A172 (cell line): ENCODE results near the gene RAB31. TPM values are rescaled to one million over a fixed set of nuclear protein-coding genes. Genes with fewer than 3 reads are reported as not detected.
"Not testable (repeated sequence)": the region's sequence is repeated elsewhere in the genome, so short reads cannot be mapped to it uniquely, and the experiment has no call there.

Experiments used
- DNase-seq: peaks from one replicate; pipeline ENCODE4 v3.0.0-alpha.2; 2015; ENCODE audit warnings: low spot score
- total RNA-seq: library from RNA; depleted of rRNA; stranded (reverse); fragments of >200 nt; shearing (Covaris generic); gene quantifications from 2 replicates; pipeline ENCODE4 v1.2.3, GENCODE V29; 2014; rRNA removed

RAB31 gene
- 19.6 and 27.9 TPM in 2 replicates for total RNA-seq

GRCh38 chr18:9708057-9708433 is at the start of gene RAB31:
RAB31 (plus strand) TSS chr18:9708301; CDS start chr18:9708406, 105 bp downstream.
- no peak for DNase-seq

DNA sequence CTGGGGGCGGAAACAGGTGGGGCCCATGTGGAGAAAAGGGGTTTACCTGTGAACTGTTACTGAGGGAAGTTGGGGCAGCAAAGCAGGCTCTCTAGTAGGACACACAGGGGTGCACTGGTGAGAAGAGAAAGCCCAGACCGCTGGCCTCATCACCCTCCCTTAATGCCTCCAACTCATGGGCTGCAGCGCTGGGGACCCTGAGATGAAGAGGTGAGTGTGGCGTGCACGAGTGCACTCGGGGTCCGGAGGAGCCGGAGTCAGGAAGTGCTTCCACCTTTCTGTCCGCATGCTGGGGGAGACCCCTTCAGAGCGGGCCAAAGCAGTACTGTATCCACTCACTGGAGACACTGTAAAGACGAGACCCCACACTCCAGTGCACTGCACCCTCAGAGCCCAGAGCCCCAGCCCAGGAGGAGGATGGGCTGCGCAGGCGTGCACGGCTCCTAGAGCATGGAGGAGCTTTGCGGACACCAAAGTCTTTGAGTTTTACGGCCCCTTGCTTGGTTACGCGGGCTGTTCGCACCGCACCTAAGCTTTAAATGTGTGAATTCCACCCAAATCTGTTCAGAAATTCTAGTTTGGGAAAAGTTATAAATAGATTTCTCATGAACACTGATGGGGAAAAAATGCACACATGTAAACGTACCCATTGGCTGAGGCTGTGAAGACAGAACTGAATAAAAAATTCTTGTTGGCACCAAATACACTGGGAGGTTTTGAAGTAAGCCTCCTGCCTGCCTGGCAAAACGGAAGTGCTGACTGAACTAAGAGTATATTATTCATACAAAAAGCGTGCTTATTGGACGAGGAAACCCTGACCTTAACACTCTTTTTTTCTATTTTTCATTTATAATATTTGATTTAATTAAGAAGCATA is 48.4 kb upstream of the RAB31 start:
- DNase-seq: no peak

GRCh38 chr18:9661564-9661963 is 46.5 kb upstream of the RAB31 start:
- DNase-seq: no peak

- DNase-seq: no peak
Observed at GRCh38 chr18:9663377-9663776, 44.7 kb upstream of the RAB31 start.

DNA sequence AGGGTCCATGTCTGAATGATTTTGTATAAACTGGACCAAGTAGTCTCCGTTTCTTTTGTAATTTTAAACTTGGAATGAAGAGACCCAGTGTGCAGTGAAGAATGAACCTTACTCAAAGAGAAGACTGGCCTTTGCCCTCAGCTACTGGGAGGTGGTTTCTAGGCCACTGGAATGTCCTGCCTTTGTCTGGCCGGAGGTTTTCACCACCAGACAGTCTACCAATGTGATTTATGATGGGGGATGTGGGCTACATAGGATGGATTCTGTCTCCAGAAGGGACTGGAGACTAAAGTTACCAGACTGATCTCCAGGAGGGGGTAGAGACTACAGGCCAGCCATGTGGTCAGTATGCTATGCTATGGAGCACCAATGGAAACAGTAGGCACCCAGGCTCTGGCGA is 42.8 kb upstream of the RAB31 start:
- no peak for DNase-seq

- DNase-seq: no peak
Observed at GRCh38 chr18:9666548-9666947, 41.6 kb upstream of the RAB31 start.

DNA sequence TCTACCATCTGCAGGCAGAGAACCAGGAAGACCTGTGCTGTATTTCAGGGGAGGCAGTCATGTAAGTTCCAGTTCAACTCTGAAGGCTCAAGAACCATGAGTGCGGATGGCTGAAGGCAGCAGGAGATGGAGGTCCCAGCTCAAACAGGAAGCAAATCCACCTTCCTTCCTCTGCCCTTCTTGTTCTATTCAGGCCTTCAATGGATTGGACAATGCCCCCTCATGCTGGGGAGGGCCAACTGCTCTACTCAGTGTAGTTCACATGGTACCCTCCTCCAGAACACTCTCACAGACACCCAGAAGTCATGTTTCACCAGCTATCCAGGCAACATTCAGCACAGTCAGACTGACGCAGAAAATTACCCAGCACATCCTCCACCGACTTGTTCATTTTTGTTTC is 39.1 kb upstream of the RAB31 start:
- no peak for DNase-seq

DNA sequence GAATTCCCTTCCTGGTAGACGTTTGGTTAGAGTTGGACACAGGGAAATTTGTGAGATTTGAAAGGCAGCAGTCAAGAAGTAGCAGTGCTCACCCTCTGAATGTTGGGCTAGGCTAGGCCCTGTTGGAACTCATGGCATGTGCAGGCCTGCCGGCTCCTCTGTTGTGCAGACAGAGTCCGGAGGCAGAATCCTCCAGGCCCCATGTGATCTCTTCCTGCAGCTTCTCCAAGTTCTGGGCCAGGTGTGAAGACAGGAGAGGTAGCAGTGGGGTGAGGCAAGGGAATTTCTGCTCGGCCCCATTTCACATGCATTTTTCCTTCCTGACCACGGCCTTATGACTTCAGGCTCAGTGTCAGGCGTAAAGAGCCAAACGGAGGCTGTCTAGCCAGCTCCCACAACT is 36.9 kb upstream of the RAB31 start:
- DNase-seq: no peak

DNA sequence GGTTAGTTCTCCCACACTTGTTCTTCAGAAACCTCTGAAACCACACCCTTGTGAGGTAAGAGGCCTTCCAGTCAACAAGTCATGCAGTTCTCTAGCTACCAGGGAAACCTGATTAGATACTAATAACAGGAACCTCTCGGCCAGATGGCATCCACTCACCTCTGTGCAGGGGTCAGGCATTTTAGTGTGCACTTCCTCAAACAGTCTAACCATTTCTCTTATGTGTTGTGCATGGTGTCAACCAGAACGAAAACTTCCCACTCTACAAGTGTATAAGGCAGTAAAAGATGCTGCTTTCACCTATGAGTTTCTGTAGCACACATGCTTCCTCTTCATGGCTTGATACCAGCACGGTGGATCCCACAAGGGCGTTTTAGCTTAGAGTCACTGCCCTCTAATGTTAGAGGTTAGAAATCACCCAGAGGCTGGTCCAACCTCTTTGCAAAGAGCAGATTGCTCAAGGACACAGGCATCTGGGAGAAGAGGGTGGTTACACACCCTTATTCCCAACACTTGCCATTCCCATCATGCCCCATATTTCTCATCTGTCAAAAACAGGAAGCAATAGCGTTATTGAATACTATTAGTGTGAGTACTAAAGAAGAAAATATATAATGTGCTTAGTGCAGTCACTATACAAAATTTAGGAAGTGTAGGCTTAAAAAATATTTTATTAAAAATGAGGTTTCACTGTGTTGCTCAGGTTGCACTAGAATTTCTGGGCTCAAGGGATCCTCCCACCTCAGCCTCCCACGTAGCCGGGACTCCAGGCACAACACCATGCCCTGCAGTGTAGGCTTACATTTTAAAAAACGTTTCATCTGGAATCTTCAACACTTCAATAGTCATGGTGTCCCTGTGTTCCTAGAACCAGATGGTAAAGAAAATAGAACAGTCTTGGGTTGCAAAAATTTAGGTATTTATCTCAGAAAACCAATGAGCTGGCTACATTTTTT is 34.5 kb upstream of the RAB31 start:
- peak; percentile 83 for DNase-seq

- not testable (repeated sequence) for DNase-seq
Observed at GRCh38 chr18:9678216-9678615, 29.9 kb upstream of the RAB31 start.

- DNase-seq: no peak
Observed at GRCh38 chr18:9679125-9679524, 29.0 kb upstream of the RAB31 start.

DNA sequence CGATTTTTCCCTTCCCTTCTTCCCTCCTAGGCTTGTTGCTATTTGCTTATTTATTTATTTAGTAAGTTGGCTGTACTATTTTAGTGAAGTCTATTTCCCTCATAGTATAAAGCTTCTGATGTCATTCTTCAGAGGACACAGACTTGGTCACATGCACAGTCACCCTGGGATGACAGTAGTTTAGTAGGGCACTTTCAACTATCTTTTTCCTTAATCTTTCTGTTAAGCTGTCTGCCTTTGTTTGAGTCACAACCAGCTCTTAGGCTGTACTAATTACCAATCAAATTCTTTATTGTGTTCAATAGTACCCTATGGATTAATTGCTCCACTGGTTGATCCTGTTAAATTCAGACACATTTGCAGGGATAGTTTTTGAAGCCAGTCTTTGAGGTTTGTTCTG is 26.9 kb upstream of the RAB31 start:
- DNase-seq: no peak

DNA sequence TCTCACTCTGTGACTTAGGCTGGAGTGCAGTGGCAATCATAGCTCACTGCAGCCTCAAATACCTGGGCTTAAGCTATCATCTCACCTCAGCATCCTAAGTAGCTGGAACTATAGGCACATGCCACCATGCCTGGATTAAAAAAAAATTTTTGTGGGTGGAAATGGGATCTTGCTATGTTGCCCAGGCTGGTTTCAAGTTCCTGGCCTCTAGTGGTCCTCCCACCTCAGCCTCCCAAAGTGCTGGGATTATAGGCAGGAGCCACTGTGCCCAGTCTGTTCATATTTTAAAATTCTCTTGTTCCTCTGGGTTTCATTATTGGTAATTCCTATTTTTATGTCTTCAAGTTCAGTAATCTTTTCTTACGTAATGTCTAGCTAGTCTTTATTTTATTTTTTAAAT is 25.5 kb upstream of the RAB31 start:
- no peak for DNase-seq

DNA sequence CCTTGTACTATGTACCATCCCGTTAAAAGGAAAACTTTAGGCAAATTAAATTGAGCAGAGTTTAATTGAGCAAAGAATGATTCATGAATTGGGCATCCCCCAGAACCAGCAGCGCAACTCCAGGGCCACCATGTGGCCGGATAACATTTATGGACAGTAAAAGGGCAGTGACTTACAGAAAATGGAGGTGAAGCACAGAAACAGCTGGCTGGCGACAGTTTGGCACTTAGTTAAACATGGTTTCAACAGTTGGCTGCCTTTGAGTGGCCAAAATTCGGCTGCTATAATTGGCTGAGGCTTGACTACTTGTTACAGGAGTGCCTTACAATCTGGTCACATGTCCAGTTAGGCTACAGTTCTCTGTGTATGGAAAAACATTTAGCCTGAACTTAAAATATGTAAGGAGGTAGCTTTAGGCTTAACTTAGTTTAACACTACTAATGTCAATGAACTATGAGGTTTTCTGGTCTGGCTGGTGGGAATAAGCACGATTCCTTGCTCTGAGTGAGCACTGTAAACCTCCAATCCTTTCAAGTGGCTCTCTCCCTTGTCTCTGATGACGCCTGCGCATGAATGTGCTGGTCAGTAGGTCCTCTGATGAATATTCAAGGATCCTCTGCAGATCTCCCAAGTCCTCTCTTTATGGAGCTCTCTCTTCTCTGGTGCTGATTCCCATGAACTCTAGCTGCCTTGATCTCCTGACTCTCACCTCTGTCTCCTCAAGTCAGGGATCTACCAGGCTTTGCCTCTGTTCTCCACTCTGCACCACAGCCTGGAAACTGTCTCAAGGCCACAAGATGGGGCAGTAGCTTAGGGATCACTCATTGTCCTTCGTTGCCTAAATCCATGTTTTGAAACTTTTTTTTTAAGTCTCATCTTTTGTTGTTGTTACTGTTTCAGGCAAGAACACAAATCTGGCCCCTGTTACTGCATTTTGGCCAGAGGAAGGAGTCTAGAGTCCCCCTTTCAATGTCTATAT is 24.4 kb upstream of the RAB31 start:
- DNase-seq: peak; percentile 59

DNA sequence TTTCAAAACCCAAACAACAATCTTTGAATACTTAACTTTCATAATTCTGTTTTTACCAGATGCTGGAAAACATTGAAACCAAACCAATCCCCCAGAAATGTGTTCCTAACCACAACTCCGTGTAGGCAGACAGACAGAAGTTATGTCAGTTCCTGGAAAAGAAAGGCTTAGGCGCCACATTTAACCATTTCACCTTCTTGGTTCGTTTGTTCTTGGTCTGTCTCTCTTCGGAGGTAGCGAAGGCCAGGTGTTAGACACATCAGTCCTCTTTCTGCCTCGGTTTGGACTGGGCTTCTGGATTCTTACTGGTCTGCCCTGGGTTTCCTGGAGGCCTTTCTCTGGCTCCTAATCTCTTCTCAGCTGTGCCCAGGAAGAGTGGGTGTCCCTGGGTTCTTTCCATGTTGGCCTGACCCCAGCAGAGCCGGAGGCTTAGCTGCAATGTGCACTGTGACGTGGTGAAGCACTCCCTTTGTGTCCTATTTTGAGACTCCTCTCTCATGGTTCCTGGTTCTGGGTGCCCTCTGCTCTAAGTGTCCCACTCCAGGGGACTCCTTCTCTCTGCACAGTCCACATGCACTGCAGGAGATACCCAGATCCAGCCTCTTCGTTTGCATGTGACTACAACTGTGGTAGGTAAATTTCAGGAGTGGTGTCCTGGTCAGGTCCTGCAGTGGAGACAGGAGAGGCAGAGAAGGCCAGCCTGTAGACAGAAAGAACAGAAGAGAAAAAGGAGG is 23.1 kb upstream of the RAB31 start:
- no peak for DNase-seq

GRCh38 chr18:9685615-9685890 is 22.5 kb upstream of the RAB31 start:
- no peak for DNase-seq

- no peak for DNase-seq
Observed at GRCh38 chr18:9688036-9688741, 19.9 kb upstream of the RAB31 start.

DNA sequence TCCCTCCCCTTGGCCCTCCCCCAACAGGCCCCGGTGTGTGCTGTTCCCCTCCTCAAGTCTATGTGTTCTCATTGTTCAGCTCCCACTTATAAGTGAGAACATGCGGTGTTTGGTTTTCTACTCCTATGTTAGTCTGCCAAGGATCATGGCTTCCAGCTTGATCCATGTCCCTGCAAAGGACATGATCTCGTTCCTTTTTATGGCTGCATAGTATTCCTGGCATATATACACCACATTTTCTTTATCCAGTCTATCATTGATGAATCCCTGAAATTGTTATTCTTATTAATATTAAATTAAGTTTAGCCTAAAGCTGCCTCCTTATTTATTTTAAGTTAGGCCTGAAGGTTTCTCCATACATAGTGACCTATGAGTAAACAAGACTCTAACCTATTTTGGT is 18.8 kb upstream of the RAB31 start:
- no peak for DNase-seq

DNA sequence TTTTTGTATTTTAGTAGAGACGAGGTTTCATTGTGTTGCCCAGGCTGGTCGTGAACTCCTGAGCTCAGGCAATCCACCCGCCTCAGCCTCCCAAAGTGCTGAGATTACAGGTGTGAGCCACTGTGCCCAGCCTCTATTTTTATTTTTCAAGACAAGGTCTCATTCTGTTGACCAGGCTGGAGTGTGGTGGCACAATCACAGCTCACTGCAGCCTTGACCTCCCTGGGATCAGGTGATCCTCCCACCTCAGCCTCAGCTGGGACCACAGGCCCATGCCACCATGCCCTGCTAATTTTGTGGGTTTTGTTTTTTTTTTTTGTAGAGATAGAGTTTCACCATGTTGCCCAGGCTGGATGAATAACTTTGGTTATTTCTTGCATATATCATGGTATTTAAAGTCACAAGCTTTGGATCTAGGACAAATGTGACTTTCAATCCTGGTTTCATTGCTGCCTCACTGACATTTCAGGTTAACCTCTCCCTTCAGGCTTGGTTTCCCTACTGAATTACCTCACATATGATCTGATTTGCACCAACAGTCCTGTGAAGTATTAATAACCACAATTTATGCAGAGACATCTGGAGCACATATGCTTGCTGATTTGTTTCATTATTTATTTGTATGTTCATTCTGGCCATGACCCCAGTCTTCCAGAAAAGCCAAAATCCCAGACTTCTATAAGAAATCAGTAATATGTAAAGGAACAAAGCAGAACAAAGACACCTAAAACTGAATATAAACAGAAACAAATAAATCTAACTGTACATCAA is 17.5 kb upstream of the RAB31 start:
- DNase-seq: no peak

DNA sequence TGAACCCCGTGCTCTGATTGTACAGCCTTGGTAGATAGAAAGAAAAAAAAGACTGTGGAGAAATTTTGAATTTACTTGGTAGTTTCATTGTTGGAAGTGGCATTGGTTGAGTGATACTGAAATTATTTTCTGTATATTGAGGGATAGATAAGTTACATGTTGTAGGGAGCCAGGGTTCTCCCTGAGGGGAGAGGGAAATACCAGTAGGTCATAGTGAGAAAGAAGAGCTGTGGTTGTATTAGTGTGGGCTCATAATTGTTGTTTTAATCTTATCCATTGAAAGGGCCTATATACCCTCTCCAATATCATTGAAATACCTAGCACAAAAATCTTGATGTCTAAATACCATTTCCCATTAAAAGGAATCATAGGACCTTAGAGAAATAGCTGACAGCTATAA is 16.9 kb upstream of the RAB31 start:
- DNase-seq: no peak
